Endodermal cell (in vitro differentiated cells): ENCODE data around the gene ZNF536. TPM values are rescaled to one million over a fixed set of nuclear protein-coding genes. Genes with fewer than 3 reads are reported as not detected.

Experiments used
- DNase-seq: peaks from one replicate; pipeline ENCODE4 v3.0.0-alpha.2; 2017
- H3K27ac ChIP-seq: 2 replicates; pipeline ENCODE4 v1.5.1; 2013; ENCODE audit warnings: mild to moderate bottlenecking, low read depth, low read length, moderate library complexity
- H3K27me3 ChIP-seq: 2 replicates; pipeline ENCODE4 v1.6.1; 2013; ENCODE audit warnings: mild to moderate bottlenecking, low read length, moderate library complexity; ENCODE audit not compliant: insufficient read depth, control insufficient read depth, poor library complexity, severe bottlenecking
- H3K36me3 ChIP-seq: 2 replicates; pipeline ENCODE4 v1.7.0; 2013; ENCODE audit warnings: mild to moderate bottlenecking, low read length, moderate library complexity; ENCODE audit not compliant: control insufficient read depth, insufficient read depth
- H3K4me1 ChIP-seq: one replicate; pipeline ENCODE4 v1.7.0; 2013; ENCODE audit warnings: low read length; ENCODE audit not compliant: control insufficient read depth, insufficient read depth
- H3K4me3 ChIP-seq: 2 replicates; pipeline ENCODE4 v1.5.1; 2013; ENCODE audit warnings: mild to moderate bottlenecking, low read length, moderate library complexity
- H3K9ac ChIP-seq: 2 replicates; pipeline ENCODE4 v1.6.1; 2013; ENCODE audit warnings: mild to moderate bottlenecking, low read length, moderate library complexity; ENCODE audit not compliant: poor library complexity, severe bottlenecking; ENCODE audit errors: extremely low read depth
- H3K9me3 ChIP-seq: 2 replicates; pipeline ENCODE4 v1.6.1; 2013; ENCODE audit warnings: mild to moderate bottlenecking, low read length, moderate library complexity; ENCODE audit not compliant: control insufficient read depth
- H3K27ac Mint-ChIP-seq: 2 replicates; pipeline ENCODE4 v1.8.0; 2020; ENCODE audit warnings: mixed read lengths
- H3K27me3 Mint-ChIP-seq: 2 replicates; pipeline ENCODE4 v1.8.0; 2021; ENCODE audit warnings: mild to moderate bottlenecking, mixed read lengths; ENCODE audit not compliant: insufficient read depth
- H3K36me3 Mint-ChIP-seq: 2 replicates; pipeline ENCODE4 v1.8.0; 2020; ENCODE audit warnings: low read depth, mixed read lengths
- H3K4me1 Mint-ChIP-seq: 2 replicates; pipeline ENCODE4 v1.8.0; 2020; ENCODE audit warnings: mixed read lengths
- H3K4me3 Mint-ChIP-seq: 2 replicates; pipeline ENCODE4 v1.8.0; 2020; ENCODE audit warnings: mild to moderate bottlenecking, moderate library complexity, mixed read lengths
- H3K9me3 Mint-ChIP-seq: 2 replicates; pipeline ENCODE4 v1.8.0; 2020; ENCODE audit warnings: mild to moderate bottlenecking, mixed read lengths
- CTCF ChIP-seq: fragments of 200-600 bp; sonication (generic); conservative IDR thresholded peaks from 2 replicates; pipeline ENCODE4 v1.5.0; 2021; ENCODE audit warnings: antibody characterized with exemption, mild to moderate bottlenecking
- WGBS, 2 experiments: methylation state at CpG; one replicate each; pipeline versions ENCODE4 v1.1.5 to v1.1.7; 2013; ENCODE audit warnings: missing lambda C conversion rate in 2 of 2, mixed read lengths in 1 of 2; ENCODE audit not compliant: insufficient coverage in 1 of 2, insufficient read length in 1 of 2; 5-methylcytosine and 5-hydroxymethylcytosine counted together
- total RNA-seq, 2 donors: library from RNA; stranded (reverse); fragmentation: NEBNext Ultra II Directional in 1 of 2; extraction: Animal tissue kit (Norgen Biotek cat#: 25700) in 1 of 2; gene quantifications; 2 replicates in 1 of 2; 3 replicates in 1 of 2; pipeline ENCODE4 v1.2.1, GENCODE V29; 2021

ZNF536 gene
- total RNA-seq, 2 donors from 2014 or later: not detected

DNA sequence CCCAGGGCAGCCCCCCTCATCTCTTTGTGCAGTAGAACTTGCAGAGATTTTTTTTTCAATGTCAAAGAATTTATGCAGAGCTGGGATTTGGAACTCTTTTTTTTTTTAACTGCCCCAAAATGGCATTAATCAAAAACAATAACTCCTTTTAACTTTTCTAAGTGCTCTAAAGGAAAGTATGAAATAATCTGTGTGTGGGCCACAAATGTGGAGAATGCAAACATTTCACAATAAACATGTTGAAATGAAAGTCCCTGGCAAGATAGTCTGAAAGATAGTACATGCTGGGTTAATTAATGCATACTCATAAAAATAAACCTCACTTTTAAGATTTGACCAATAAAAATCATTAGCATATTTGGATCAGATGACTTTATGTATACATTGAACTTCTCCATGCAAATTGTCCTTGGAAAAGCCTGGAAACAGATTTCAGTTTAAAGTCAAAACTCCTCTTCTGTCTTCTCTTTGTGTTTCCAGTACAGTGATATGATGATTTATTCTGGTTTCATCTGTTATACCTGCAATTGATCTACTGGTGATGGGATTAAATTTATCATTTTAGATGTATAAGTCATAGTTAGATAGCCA, 30.5 kb upstream of the ZNF536 start:
- no peak for TF ChIP-seq CTCF
- Mint-ChIP-seq H3K27ac (no peak overlapping the region), H3K27me3 (no peaks in the 10 kb centered on the region), H3K9me3 (no peaks in the 10 kb centered on the region), H3K4me1 (no peaks in the 10 kb centered on the region), H3K4me3 (no peak overlapping the region), H3K36me3 (no peaks in the 10 kb centered on the region)
- Histone ChIP-seq H3K27ac (no peak overlapping the region), H3K4me1 (no peaks in the 10 kb centered on the region), H3K9ac (no peak overlapping the region), H3K27me3 (no peaks in the 10 kb centered on the region), H3K36me3 (no peaks in the 10 kb centered on the region), H3K9me3 (no peaks in the 10 kb centered on the region), H3K4me3 (no peak overlapping the region)
- no peak for DNase-seq

- H3K27me3 ChIP-seq: no peaks in the 10 kb centered on the region
- Mint-ChIP-seq H3K4me3 (no peak overlapping the region), H3K27ac (no peak overlapping the region), H3K27me3 (no peaks in the 10 kb centered on the region), H3K36me3 (no peaks in the 10 kb centered on the region), H3K9me3 (no peaks in the 10 kb centered on the region), H3K4me1 (no peaks in the 10 kb centered on the region)
- no peak overlapping the region for H3K27ac ChIP-seq
- no peaks in the 10 kb centered on the region for H3K36me3 ChIP-seq
- H3K4me1 ChIP-seq: no peaks in the 10 kb centered on the region
- no peak overlapping the region for H3K4me3 ChIP-seq
- TF ChIP-seq CTCF: no peak
- no peak for DNase-seq
- no peak overlapping the region for H3K9ac ChIP-seq
- 93 to 94% methylated on average over 3 of the region's 3 CpGs for WGBS, 2 experiments
- no peaks in the 10 kb centered on the region for H3K9me3 ChIP-seq
These were observed 29.3 kb upstream of the ZNF536 start for GRCh38 chr19:30342901-30343300.

GRCh38 chr19:30344446-30345425, 27.4 kb upstream of the ZNF536 start:
- H3K4me1 ChIP-seq: no peaks in the 10 kb centered on the region
- H3K4me3 ChIP-seq: no peak overlapping the region
- no peak overlapping the region for H3K9ac ChIP-seq
- H3K36me3 ChIP-seq: no peaks in the 10 kb centered on the region
- Mint-ChIP-seq H3K27ac (no peak overlapping the region), H3K4me3 (no peak overlapping the region), H3K36me3 (no peaks in the 10 kb centered on the region), H3K27me3 (no peaks in the 10 kb centered on the region), H3K9me3 (no peaks in the 10 kb centered on the region), H3K4me1 (no peaks in the 10 kb centered on the region)
- H3K27ac ChIP-seq: no peak overlapping the region
- H3K9me3 ChIP-seq: no peaks in the 10 kb centered on the region
- WGBS, 2 experiments: 91 to 93% methylated on average over 8 to 14 of the region's 14 CpGs
- no peak for TF ChIP-seq CTCF
- DNase-seq: no peak
- no peaks in the 10 kb centered on the region for H3K27me3 ChIP-seq
